RKO (cell line): ENCODE measurements around the gene CHAD.
"Not testable (repeated sequence)": the region's sequence is repeated elsewhere in the genome, so short reads cannot be mapped to it uniquely, and the experiment has no call there.

Source experiments
- DNase-seq: peaks from one replicate; pipeline ENCODE4 v3.0.0-alpha.2; 2016; ENCODE audit warnings: low spot score

The CHAD gene

DNA sequence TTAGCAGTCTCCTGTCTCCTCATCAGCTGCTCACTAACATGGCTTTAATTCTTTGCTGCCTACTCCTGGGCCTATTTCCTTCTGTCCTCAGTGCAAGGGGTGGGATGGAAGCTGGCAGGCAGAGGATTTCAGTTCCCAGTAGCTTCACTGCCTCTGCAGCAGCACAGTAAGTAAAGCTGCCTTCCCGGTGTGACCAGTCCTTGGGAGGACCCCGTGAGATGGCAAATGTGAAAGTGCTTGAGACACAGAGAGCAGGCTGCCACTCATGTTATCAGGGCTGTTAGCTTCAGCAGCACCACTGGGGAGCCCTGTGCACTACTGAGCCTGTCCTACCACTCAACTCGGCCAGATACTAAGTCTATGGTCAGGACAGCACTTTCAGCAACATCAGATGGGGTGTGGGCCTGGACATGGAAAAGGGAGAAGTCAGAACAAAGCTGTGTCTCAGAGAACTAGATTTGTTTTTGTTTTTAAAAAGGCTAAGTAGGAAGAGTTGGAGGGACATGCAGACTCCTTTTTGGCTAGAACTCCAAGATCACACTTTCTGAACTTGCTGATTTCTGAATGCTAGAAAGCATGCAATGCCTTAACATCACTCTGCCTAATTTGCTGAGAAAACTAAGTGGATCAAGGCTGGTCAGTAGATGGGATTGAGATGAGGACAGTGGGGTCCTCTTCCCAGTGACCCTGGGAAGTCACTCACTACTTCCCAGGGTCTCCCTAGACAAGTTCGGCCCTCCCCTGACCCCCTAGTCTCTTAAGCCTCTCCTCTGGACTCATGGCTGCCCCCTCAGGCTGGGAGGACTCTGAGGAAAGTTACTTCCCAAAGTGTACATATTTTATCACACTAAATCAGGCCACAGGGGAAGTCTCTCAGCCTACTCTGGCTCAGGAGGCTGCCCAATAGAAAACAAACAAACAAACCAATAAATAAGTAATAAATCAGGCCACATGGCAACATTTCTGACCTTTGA lies 41.6 kb downstream of the CHAD start:
- DNase-seq: peak; percentile 83

DNA sequence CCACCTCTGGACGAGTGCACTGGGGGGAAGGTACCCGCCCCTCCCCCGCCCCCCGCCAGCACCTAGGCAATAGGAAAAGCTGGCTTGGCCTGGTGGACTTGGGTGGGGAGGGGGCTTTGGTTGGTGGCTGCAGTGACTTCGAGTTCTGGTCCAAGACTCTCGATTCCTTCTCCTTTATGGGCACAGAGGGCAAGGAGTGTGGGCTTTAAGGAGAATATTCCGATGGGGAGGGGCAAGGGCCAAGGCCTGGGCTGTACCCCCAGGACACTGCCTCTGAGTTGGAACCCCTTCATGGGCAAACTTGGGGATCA lies 42.3 kb downstream of the CHAD start:
- no peak for DNase-seq

DNA sequence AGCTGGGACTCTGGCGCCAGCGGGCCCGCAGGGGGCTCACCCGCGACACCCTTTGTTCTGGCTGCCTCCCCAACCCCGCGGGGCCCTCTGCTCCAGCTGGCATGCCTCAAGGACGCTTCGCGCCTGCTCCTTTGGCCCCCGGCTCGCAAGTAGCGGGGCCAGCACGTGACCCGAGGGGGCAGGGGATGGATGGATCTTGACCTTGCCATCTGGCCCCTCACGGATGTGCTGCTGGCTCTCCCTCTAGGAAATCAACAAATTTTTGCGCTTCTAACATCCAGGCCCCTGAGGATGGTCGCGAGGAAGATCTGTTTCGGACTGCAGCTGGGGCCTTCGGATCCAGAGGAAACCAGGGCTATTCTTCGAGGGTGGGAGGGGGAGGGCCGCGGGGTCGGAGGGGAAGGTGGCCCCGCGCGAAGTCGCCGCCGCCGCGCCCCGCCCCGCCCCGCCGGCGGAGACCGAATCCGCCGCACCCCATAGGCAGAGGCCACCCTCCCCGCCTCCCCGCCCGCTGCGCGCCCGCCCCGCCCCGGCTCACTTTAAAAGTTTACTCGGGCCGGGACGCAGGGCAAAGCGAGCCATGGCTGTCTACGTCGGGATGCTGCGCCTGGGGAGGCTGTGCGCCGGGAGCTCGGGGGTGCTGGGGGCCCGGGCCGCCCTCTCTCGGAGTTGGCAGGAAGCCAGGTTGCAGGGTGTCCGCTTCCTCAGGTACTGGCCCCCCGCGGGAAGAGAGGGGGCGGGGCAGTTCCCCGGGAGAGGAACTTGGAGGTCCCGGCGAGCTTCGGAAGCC lies 42.8 kb downstream of the CHAD start, which contains the start of gene ACSF2:
Gene ACSF2, plus strand, starts transcription at position 537 of the 790 bp plus-strand sequence. Its CDS starts 44 bp downstream, at position 581.
- peak; percentile 65 for DNase-seq

DNA sequence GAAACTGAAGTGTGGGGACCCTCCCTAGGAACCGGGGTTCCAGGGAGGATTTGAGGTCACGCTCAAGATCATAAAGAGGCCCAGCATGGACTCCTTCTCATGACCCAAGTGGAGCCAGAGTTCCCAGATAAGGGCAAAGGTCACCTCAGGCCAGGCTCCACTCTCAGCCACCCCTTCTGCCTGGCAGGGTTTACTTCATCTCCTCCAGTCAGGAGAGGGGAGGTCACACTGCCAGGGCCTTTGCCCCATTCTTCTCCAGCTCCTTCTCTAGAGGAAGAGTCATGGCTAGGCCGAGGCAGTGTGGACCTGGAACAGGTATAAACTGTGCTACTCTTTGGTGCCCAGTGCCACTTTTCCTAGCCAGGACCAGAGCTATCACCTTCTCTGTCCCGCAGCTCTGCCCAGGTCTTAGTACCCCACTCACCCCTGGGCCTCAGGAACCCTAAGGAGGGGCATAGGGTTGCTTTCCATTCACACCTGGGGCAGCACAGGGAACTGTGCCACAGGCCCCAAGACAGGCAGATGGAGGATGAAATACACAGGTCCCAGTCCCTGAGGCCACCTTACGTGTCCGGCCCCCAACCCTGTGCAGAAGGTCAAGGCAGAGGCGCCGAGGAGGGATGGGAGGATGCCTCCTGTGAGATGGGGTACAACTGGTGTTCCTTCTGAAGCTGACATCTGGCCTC lies 43.5 kb downstream of the CHAD start:
- no peak for DNase-seq

DNA sequence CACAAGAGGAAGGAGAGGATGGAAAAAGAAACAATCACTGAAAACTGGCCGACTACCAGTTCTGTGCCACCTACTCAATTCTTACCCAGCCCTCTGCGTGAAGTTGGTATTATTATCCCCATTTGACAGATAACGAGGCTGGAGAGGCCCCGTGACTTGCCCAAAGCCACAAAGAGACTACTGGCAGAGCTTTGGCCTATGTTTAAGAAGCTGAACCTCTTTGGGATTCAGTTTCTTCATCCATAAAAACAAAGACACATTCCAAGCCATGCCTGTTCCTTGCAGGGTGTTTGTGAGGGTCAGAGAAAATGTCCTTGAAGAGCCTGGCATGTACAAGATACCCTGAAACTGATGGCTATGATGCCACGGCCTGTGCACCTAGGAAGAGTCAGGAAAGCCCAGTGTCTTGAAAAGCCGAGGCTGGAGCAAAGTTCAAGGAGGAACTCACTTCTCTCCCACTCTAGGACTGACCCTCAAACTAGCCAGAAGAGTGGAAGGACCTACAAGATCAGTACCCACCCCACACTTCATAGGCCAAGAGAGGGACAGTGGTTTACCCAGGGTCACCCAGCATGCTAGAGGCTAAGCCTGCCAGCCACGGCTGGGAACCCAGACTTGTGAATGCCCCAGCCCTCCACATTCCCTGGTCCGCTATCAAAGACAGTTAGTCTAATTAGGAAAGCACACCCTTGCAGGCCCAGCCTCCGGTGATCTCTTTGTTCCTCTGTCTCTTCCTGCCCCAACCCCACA lies 44.3 kb downstream of the CHAD start:
- no peak for DNase-seq

DNA sequence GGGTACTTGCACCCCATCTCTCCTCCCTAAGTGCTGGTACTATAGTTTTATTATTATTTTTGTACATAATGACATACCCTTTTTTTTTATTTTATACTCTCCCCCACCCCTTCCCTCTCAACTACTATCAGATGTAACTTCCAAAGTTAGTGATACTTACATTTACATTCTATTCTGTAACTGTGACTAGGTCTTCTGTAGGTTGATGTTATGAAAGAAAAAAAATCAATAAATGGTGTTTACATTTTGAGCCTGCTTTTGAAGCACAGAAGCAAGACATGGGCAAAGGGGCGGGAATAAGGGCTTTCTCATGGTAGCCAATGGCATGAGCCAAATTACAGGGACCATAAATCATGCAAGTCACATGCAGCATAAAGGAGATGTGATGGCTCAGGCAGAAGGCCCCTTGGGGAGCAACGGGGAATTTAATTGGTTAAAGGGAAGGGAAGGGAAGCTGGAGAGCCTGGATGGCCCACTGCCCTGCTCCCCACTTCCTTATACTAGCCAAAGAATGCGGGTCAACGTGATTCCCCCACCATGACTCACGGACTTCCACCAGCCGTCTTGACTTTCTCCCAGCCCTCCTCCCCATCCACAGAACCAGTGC lies 45.0 kb downstream of the CHAD start:
- peak; percentile 10 for DNase-seq

DNA sequence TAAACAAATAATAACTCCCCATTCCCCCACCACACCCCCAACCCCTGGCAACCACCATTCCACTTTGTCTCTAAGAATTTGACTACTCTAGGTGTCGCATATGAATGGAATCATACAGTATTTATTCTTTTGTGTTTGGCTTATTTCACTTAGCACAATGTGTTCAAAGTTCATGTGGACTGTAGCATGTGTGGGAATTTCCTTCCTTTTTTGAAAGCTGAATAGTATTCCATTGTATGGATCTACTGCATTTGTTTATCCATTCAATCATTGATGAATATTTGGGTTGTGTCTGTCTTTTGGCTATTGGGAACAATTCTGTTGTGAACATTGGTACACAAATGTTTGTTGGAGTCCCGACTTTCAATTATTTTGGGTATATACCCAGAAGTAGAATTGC lies 45.9 kb downstream of the CHAD start:
- DNase-seq: no peak

DNA sequence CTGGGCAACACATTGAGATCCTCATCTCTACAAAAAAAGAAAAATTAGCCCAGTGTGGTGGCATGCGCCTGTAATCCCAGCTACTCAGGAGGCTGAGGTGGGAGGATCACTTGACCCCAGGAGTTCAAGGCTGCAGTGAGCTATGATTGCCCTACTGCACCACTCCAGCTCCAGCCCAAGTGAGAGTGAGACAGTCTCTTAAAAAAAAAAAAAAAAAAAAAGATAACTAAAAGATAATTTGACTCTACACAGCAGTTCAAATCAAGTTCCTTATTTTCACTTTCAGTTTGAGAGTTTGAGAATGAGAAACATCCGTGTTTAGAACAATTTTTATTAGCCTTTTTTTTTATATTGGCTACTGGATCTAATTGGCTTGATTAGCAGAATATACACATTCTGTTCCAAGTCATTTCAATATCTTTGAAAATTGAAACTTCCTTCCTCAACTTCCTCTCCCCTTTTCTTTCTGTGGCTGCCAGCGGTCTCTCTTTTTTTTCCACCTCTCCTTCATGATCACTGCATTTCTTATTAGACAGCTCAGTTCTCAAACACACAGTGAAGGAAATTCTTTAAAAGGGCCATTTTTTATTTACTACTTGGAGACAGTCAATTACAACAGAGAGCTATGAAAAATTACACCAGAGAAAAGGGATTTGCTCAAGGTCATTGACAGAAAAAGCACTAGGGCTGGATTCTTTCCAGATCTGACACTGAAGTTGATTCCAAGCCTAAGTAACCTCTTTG lies 47.2 kb downstream of the CHAD start:
- DNase-seq: no peak

DNA sequence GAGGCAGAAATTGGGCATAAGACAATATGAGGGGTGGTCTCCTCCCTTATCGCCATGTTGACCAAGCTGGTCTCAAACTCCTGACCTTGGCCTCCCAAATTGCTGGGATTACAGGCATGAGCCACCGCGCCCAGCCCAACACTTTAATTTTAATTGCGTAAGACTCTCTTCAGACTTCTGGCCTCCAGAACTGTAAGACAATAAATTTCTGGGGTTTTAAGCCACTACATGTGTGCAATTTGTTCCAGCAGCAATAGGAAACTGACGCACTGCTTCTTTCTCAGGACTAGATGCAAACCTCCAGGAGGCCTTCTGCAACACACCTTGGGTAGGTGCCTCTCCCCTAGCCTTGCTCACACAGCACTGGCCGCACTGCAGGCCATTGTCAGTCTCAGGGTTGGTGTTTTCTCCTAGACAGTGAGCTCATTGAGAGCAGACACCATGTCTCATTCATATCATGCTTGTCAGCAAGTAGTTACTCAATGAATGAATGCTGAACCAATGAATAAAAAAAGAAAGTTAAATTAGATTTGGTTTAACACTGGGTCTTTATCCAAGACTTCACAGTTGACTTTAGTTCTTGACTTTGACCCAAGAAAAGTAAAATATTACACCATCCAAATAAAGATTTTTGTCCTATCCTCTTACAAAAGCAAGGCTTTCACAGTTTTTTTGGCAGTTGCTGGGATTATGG lies 48.1 kb downstream of the CHAD start:
- no peak for DNase-seq

DNA sequence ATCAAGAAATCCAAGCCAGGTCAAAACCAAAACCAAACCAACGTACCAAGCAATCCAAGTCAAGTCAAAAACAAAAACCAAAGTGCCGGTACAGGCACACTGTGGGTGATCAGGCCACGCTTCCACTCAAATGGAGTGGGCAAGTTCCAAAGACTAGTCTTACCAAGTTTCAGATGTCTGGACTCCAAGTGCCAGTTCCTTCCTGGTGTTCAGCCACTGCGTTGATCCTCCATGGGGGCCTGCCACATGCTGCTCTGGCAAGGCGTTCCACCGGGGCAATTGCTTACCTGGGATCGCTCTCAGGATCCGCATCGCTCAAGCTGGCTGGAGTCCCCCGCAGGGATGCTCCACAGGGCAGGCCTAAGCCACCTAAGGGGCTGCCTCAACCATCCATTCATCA lies 49.1 kb downstream of the CHAD start:
- DNase-seq: not testable (repeated sequence)

DNA sequence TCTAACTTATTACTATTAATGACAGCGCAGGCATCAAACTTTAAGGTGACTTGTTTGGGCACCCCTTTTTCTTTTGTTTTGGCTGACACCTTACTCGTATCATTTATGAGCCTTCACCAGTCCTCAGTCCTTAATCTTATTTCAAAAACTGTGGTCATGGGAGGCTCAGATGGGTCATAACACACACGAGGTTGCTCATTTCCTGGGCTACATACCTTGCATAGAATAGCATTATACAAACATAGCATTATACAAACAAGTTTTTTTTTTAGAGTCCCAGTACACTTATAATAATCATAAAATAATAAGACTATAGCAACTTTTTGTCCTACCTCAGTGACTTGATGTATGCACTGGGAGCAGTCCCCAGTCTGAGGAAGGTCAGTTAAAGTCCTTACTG lies 53.9 kb downstream of the CHAD start:
- no peak for DNase-seq
